ENCODE data around the gene UBALD1.

DNA sequence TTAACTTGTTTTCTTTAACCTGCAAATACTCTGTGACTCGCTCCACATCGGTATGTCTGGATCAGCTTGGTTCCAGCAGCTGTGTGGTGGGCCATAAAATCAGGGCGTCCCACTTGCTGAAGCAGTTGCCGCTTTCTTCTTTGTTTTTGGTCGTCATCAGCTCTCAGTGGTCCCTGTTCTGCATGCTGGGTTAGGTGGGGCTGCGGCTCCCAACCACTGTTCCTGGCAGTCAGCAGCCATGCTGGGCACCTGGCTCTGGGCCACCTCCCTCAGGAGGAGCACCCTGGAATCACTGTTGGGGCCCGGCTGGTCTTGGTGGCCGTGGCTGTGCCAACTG, 32.9 kb upstream of the UBALD1 start:
- TF ChIP-seq, protein P1, sequence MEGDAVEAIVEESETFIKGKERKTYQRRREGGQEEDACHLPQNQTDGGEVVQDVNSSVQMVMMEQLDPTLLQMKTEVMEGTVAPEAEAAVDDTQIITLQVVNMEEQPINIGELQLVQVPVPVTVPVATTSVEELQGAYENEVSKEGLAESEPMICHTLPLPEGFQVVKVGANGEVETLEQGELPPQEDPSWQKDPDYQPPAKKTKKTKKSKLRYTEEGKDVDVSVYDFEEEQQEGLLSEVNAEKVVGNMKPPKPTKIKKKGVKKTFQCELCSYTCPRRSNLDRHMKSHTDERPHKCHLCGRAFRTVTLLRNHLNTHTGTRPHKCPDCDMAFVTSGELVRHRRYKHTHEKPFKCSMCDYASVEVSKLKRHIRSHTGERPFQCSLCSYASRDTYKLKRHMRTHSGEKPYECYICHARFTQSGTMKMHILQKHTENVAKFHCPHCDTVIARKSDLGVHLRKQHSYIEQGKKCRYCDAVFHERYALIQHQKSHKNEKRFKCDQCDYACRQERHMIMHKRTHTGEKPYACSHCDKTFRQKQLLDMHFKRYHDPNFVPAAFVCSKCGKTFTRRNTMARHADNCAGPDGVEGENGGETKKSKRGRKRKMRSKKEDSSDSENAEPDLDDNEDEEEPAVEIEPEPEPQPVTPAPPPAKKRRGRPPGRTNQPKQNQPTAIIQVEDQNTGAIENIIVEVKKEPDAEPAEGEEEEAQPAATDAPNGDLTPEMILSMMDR (IDR thresholded peaks at IDR 0.05 in 2 of 3, conservative IDR thresholded peaks at IDR 0.05 in 1 of 3; ENCODE audit: insufficient read depth in 2 of 3, low read depth in 1 of 3, low read length in 3 of 3) = no peak
- TF ChIP-seq ATF2 (CRISPR knock-in tag; IDR thresholded peaks at IDR 0.05) (no peak), NBN (IDR thresholded peaks at IDR 0.05; ENCODE audit: low read depth) (no peak), FOXM1 (IDR thresholded peaks at IDR 0.05; ENCODE audit: low read depth) (no peak), FOXM1 (CRISPR knock-in tag; IDR thresholded peaks at IDR 0.05; ENCODE audit: low read depth) (no peak), CBX1 (IDR thresholded peaks at IDR 0.05; ENCODE audit: low read depth) (no peak), CREB1 (IDR thresholded peaks at IDR 0.05) (no peak), CREB1 (CRISPR knock-in tag; IDR thresholded peaks at IDR 0.05) (no peak)
